GM12878 (cell line): Measurements from ENCODE around the gene NPFFR2.

Experiments
- CHD2 ChIP-seq: IDR thresholded peaks from 2 replicates; pipeline ENCODE4 v1.6.1; 2011; ENCODE audit warnings: low read depth, low read length, improper control_type of control experiment, borderline replicate concordance
- CHD4 ChIP-seq: fragments of 200-600 bp; sonication (generic); IDR thresholded peaks from 2 replicates; pipeline ENCODE4 v1.6.1; 2016; ENCODE audit warnings: mild to moderate bottlenecking
- CTCF ChIP-seq, 3 experiments: IDR thresholded peaks in 2 of 3; conservative IDR thresholded peaks in 1 of 3; 2 replicates each; pipeline ENCODE4 v1.5.1; 2011; ENCODE audit warnings: low read depth in 3 of 3, low read length in 3 of 3, mild to moderate bottlenecking in 3 of 3, control low read depth in 2 of 3, moderate library complexity in 2 of 3, inconsistent platforms in 1 of 3, mixed read lengths in 1 of 3; ENCODE audit not compliant: control insufficient read depth in 2 of 3, insufficient read depth in 1 of 3; ENCODE audit errors: extremely low read depth in 1 of 3
- GABPA ChIP-seq: IDR thresholded peaks from 2 replicates; pipeline ENCODE4 v1.6.1; 2014; ENCODE audit warnings: antibody characterized with exemption, low read depth, mild to moderate bottlenecking, inconsistent platforms
- IRF3 ChIP-seq: fragments of 450-650 bp; IDR thresholded peaks from 2 replicates; pipeline ENCODE4 v1.6.1; 2014; ENCODE audit warnings: mild to moderate bottlenecking
- TBL1XR1 ChIP-seq: IDR thresholded peaks from 2 replicates; pipeline ENCODE4 v1.6.1; 2012; ENCODE audit warnings: low read depth, low read length, improper control_type of control experiment
- USF2 ChIP-seq: IDR thresholded peaks from 2 replicates; pipeline ENCODE4 v1.6.1; 2011; ENCODE audit warnings: low read depth, low read length, improper control_type of control experiment, borderline replicate concordance
- ZBTB33 ChIP-seq: fragments of 450-650 bp; IDR thresholded peaks from 2 replicates; pipeline ENCODE4 v1.6.1; 2017; ENCODE audit warnings: mild to moderate bottlenecking

- TF ChIP-seq TBL1XR1 = no peak
- TF ChIP-seq CHD4 = no peak
- TF ChIP-seq CTCF (IDR thresholded peaks at IDR 0.05 in 2 of 3, conservative IDR thresholded peaks at IDR 0.05 in 1 of 3; ENCODE audit: control insufficient read depth in 2 of 3, extremely low read depth in 1 of 3, insufficient read depth in 1 of 3, low read depth in 3 of 3, low read length in 3 of 3) = no peak
- TF ChIP-seq USF2 = no peak
- TF ChIP-seq CHD2 = no peak
- no peak for TF ChIP-seq ZBTB33
- no peak for TF ChIP-seq GABPA
- no peak for TF ChIP-seq IRF3
Measured at GRCh38 chr4:72186714-72187113, 154.9 kb downstream of the NPFFR2 start.
